ENCODE results near the gene MCRIP2.

The MCRIP2 gene

GRCh38 chr16:617855-618254, 23.8 kb upstream of the MCRIP2 start:
- DNase-seq, result no peak

- DNase-seq, result no peak
These were observed 22.0 kb upstream of the MCRIP2 start for GRCh38 chr16:619476-620100.

- DNase-seq, result no peak
These were observed 20.7 kb upstream of the MCRIP2 start for GRCh38 chr16:620700-621525.

- no peak for DNase-seq
These were observed 20.0 kb upstream of the MCRIP2 start for GRCh38 chr16:621526-622105.

- no peak for DNase-seq
These were observed 18.7 kb upstream of the MCRIP2 start for GRCh38 chr16:622920-623280.

GRCh38 chr16:624526-625070, 17.0 kb upstream of the MCRIP2 start:
- no peak for DNase-seq

- DNase-seq, result no peak
These were observed 16.3 kb upstream of the MCRIP2 start for GRCh38 chr16:625117-625976.

GRCh38 chr16:625977-626765, 15.5 kb upstream of the MCRIP2 start:
- DNase-seq, result no peak

- DNase-seq, result no peak
These were observed 14.7 kb upstream of the MCRIP2 start for GRCh38 chr16:626787-627453.

GRCh38 chr16:627454-628239, 14.0 kb upstream of the MCRIP2 start:
- DNase-seq, result no peak

- no peak for DNase-seq
These were observed 13.1 kb upstream of the MCRIP2 start for GRCh38 chr16:628321-629061.

GRCh38 chr16:629185-629832, 12.3 kb upstream of the MCRIP2 start:
- DNase-seq, result no peak

GRCh38 chr16:629833-630248, 11.8 kb upstream of the MCRIP2 start:
- no peak for DNase-seq

- DNase-seq, result no peak
These were observed 11.3 kb upstream of the MCRIP2 start for GRCh38 chr16:630249-630814.

- no peak for DNase-seq
These were observed 10.7 kb upstream of the MCRIP2 start, which contains the start of gene WFIKKN1 for GRCh38 chr16:630815-631405. TSS of gene WFIKKN1 (plus strand) at chr16:630985. CDS start at chr16:631254, 269 bp downstream.

- no peak for DNase-seq
These were observed 9.7 kb upstream of the MCRIP2 start for GRCh38 chr16:631808-632358.

GRCh38 chr16:632486-633335, 8.9 kb upstream of the MCRIP2 start:
- DNase-seq, result no peak

Measured in stimulated activated CD4-positive, alpha-beta T cell treated with anti-CD3 and anti-CD28 coated beads, Interleukin-4, amount 100 ng/mL, for 24 hours (primary cell).